Neutrophil (primary cell): ENCODE measurements around the gene SPOCK2.

ENCODE experiments used
- H3K27ac ChIP-seq: fragments of 200-600 bp; sonication (generic); 2 replicates; pipeline ENCODE4 v1.5.1; 2016; ENCODE audit warnings: mild to moderate bottlenecking, moderate library complexity
- H3K27me3 ChIP-seq: fragments of 200-600 bp; sonication (generic); 2 replicates; pipeline ENCODE4 v1.6.0; 2016; ENCODE audit warnings: mild to moderate bottlenecking
- H3K36me3 ChIP-seq: fragments of 200-600 bp; sonication (generic); 2 replicates; pipeline ENCODE4 v1.5.1; 2017
- H3K4me1 ChIP-seq, 2 experiments: fragments of 200-600 bp in 1 of 2; sonication (generic) in 1 of 2; 1 replicate in 1 of 2; 2 replicates in 1 of 2; pipeline versions ENCODE4 v1.5.1 to v1.6.1; 2013 to 2016; ENCODE audit warnings: low read depth in 1 of 2, low read length in 1 of 2, mild to moderate bottlenecking in 1 of 2, moderate library complexity in 1 of 2; ENCODE audit not compliant: control insufficient read depth in 1 of 2, insufficient read depth in 1 of 2
- H3K4me3 ChIP-seq, 2 experiments: fragments of 200-600 bp in 1 of 2; sonication (generic) in 1 of 2; 1 replicate in 1 of 2; 2 replicates in 1 of 2; pipeline ENCODE4 v1.5.1; 2013 to 2016; ENCODE audit warnings: low read depth in 1 of 2, low read length in 1 of 2, mild to moderate bottlenecking in 1 of 2, moderate library complexity in 1 of 2
- H3K9me3 ChIP-seq: fragments of 200-600 bp; sonication (generic); 2 replicates; pipeline ENCODE4 v1.5.1; 2016
- TF ChIP-seq, protein P1 (sequence below): fragments of 200-600 bp; sonication (generic); IDR thresholded peaks from 2 replicates; pipeline ENCODE4 v1.5.1; 2016; ENCODE audit warnings: antibody characterized with exemption

SPOCK2 gene

DNA sequence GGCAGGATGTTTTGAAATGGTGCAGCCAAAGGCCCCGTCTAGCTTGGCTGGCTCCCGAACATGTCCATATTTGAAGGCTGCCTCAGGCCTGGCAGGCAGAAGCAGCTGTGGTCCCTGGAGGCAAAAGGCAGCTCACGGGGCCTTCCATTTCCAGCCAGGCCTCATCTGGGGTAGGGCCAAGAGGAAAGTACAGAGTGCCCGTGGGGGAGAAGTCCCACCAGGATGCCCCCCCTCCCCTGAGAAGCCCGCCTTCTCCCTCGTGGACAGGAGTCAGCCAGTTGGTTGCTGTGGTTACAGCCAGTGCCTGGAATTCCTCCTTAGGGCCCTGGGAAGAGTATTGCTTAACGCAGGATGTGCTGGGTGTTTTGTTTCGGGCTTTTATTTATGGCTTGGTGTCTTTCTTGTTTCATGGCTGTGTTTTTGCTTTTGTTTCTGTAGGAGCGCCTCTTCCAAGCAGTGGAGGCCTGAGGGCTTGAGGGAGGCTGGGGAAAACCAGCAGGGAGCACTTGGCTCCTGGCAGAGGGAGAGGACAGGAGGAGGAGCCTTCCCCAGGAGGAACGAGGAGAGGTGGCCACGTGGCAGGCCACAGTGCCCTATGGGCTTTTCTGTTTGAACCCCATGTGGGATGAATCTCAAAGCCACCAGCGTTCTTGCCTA is 78.8 kb downstream of the SPOCK2 start:
- Histone ChIP-seq H3K36me3 (no peaks in the 10 kb centered on the region), H3K27ac (no peak overlapping the region), H3K9me3 (no peaks in the 10 kb centered on the region), H3K27me3 (no peaks in the 10 kb centered on the region), H3K4me1 (no peaks in the 10 kb centered on the region), H3K4me3 (no peak overlapping the region)
- TF ChIP-seq, protein P1, sequence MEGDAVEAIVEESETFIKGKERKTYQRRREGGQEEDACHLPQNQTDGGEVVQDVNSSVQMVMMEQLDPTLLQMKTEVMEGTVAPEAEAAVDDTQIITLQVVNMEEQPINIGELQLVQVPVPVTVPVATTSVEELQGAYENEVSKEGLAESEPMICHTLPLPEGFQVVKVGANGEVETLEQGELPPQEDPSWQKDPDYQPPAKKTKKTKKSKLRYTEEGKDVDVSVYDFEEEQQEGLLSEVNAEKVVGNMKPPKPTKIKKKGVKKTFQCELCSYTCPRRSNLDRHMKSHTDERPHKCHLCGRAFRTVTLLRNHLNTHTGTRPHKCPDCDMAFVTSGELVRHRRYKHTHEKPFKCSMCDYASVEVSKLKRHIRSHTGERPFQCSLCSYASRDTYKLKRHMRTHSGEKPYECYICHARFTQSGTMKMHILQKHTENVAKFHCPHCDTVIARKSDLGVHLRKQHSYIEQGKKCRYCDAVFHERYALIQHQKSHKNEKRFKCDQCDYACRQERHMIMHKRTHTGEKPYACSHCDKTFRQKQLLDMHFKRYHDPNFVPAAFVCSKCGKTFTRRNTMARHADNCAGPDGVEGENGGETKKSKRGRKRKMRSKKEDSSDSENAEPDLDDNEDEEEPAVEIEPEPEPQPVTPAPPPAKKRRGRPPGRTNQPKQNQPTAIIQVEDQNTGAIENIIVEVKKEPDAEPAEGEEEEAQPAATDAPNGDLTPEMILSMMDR: no peak

DNA sequence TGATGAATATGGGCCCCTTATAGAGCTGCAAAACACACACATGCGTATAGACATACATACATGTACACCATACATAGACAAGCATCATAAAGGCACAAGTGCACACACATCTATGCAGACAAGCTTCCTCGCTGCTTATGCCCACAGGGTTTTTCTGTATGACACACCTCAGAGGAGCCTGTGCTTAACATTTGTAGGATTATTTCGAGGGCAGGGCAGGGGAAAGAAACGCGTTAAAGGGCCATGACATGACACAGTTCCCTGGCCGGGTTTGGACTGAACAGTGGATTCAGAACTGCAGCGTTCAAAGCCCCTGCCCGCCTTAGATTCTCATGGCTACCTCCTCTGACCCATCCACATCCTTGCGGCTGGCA is 79.3 kb downstream of the SPOCK2 start:
- no peaks in the 10 kb centered on the region for H3K27me3 ChIP-seq
- no peak overlapping the region for H3K4me3 ChIP-seq
- H3K36me3 ChIP-seq: no peaks in the 10 kb centered on the region
- no peaks in the 10 kb centered on the region for H3K4me1 ChIP-seq
- TF ChIP-seq, protein P1: no peak
- no peaks in the 10 kb centered on the region for H3K9me3 ChIP-seq
- H3K27ac ChIP-seq: no peak overlapping the region
